Left lung (tissue), 14 donors: Measurements from ENCODE around the gene MCAT. TPM values are rescaled to one million over a fixed set of nuclear protein-coding genes. Genes with fewer than 3 reads are reported as not detected.

Source experiments
- ATAC-seq: fragments of 200-7000 bp; cut with Tn5 transposase; one replicate; pipeline ENCODE4 v1.9.1; 2020; ENCODE audit warnings: moderate library complexity
- DNase-seq, 4 donors: peaks; one replicate each; pipeline ENCODE4 v3.0.0-alpha.2; 2013 to 2020
- H3K27ac ChIP-seq, 2 donors: fragments of 200-600 bp; sonication (generic) in 1 of 2; one replicate each; pipeline versions ENCODE4 v1.5.0 to v1.8.0; 2020 to 2021
- H3K27me3 ChIP-seq, 2 donors: fragments of 200-600 bp; sonication (generic) in 1 of 2; one replicate each; pipeline versions ENCODE4 v1.5.0 to v1.8.0; 2020 to 2021
- H3K36me3 ChIP-seq, 2 donors: fragments of 200-600 bp; sonication (generic) in 1 of 2; one replicate each; pipeline versions ENCODE4 v1.5.0 to v1.8.0; 2020 to 2021
- H3K4me1 ChIP-seq, 2 donors: fragments of 200-600 bp; one replicate each; pipeline ENCODE4 v1.8.0; 2021
- H3K4me3 ChIP-seq, 2 donors: fragments of 200-600 bp; sonication (generic) in 1 of 2; one replicate each; pipeline versions ENCODE4 v1.5.0 to v1.8.0; 2020 to 2021; ENCODE audit warnings: mild to moderate bottlenecking in 1 of 2
- H3K9me3 ChIP-seq, 2 donors: fragments of 200-600 bp; sonication (generic) in 1 of 2; one replicate each; pipeline versions ENCODE4 v1.5.0 to v1.8.0; 2020 to 2021
- CTCF ChIP-seq, 2 donors: fragments of 200-600 bp; sonication (generic) in 1 of 2; IDR thresholded peaks; one replicate each; pipeline versions ENCODE4 v1.5.0 to v1.8.0; 2021; ENCODE audit warnings: antibody characterized with exemption in 2 of 2
- intact Hi-C, 2 donors: fragments of 100-400 bp; cut with DNase I; formaldehyde crosslinking; loops; one replicate each; pipeline versions ENCODE4 v1.11.2 to v1.14.2; 2022
- long read RNA-seq, 12 donors: library from polyadenylated mRNA in 2 of 12; unstranded in 2 of 12; transcript quantifications; one replicate each; pipeline ENCODE4 v2.0.0 and lab custom pipeline, GENCODE V29; 2019 to 2026
- polyA plus RNA-seq, 6 donors: library from polyadenylated mRNA; unstranded; fragments of 120-200 nt; gene quantifications; one replicate each; pipeline ENCODE4 v1.2.1, GENCODE V29; 2013; ENCODE audit not compliant: insufficient read length in 6 of 6
- total RNA-seq, 2 donors: library from RNA; stranded (reverse); fragmentation: NEBNext Ultra II Directional; extraction: Animal tissue kit (Norgen Biotek cat#: 25700); gene quantifications; one replicate each; pipeline ENCODE4 v1.2.1, GENCODE V29; 2021
- donor health status: DM: no; HTN: yes; CAD: no.
- donor health status: DM: no; HTN: no; CAD: no.

The MCAT gene
- total RNA-seq (10 to 100 TPM; 15.0 to 16.6 TPM), polyA plus RNA-seq (10 to 100 TPM; 12.2 to 16.2 (median 15.4) TPM)
- long read RNA-seq, donor 1, transcript MCAT-201 (4 exons, 2,056 nt), result minor isoform, 6 of 389 reads
- long read RNA-seq, donor 1, transcript MCAT-202 (3 exons, 1,134 nt), result major isoform, 11 of 389 reads
- long read RNA-seq, donor 1, partial matches to known transcripts, result 154 of 389 reads
- long read RNA-seq, donor 1, other reads (novel, unspliced or antisense), result 218 of 389 reads
- long read RNA-seq, donor 2, transcript MCAT-201 (4 exons, 2,056 nt), result major isoform, 8 of 12 reads
- long read RNA-seq, donor 2, partial matches to known transcripts, result 0 of 12 reads
- long read RNA-seq, donor 2, other reads (novel, unspliced or antisense), result 0 of 12 reads
- long read RNA-seq, donor 3, transcript MCAT-201 (4 exons, 2,056 nt), result minor isoform, 5 of 12 reads
- long read RNA-seq, donor 3, transcript MCAT-202 (3 exons, 1,134 nt), result major isoform, 7 of 12 reads
- long read RNA-seq, donor 3, partial matches to known transcripts, result 0 of 12 reads
- long read RNA-seq, donor 3, other reads (novel, unspliced or antisense), result 0 of 12 reads
- long read RNA-seq, donor 4, transcript MCAT-202 (3 exons, 1,134 nt), result minor isoform, 7 of 29 reads
- long read RNA-seq, donor 4, transcript MCAT-201 (4 exons, 2,056 nt), result major isoform, 19 of 29 reads
- long read RNA-seq, donor 4, partial matches to known transcripts, result 2 of 29 reads
- long read RNA-seq, donor 4, other reads (novel, unspliced or antisense), result 1 of 29 reads
- long read RNA-seq, donor 5, transcript MCAT-202 (3 exons, 1,134 nt), result minor isoform, 6 of 305 reads
- long read RNA-seq, donor 5, transcript MCAT-201 (4 exons, 2,056 nt), result major isoform, 12 of 305 reads
- long read RNA-seq, donor 5, partial matches to known transcripts, result 122 of 305 reads
- long read RNA-seq, donor 5, other reads (novel, unspliced or antisense), result 164 of 305 reads
- long read RNA-seq, donor 6, transcript MCAT-201 (4 exons, 2,056 nt), result major isoform, 6 of 253 reads
- long read RNA-seq, donor 6, transcript MCAT-202 (3 exons, 1,134 nt), result major isoform, 6 of 253 reads
- long read RNA-seq, donor 6, partial matches to known transcripts, result 241 of 253 reads
- long read RNA-seq, donor 6, other reads (novel, unspliced or antisense), result 0 of 253 reads
- long read RNA-seq, donor 7, transcript MCAT-202 (3 exons, 1,134 nt), result major isoform, 5 of 8 reads
- long read RNA-seq, donor 7, partial matches to known transcripts, result 0 of 8 reads
- long read RNA-seq, donor 7, other reads (novel, unspliced or antisense), result 0 of 8 reads
- long read RNA-seq, donor 8, transcript MCAT-202 (3 exons, 1,134 nt), result major isoform, 6 of 290 reads
- long read RNA-seq, donor 8, partial matches to known transcripts, result 103 of 290 reads
- long read RNA-seq, donor 8, other reads (novel, unspliced or antisense), result 178 of 290 reads
- long read RNA-seq, donor 9, result 0 reads
- long read RNA-seq, donor 10, transcript MCAT-202 (3 exons, 1,134 nt), result minor isoform, 11 of 36 reads
- long read RNA-seq, donor 10, transcript MCAT-201 (4 exons, 2,056 nt), result major isoform, 24 of 36 reads
- long read RNA-seq, donor 10, partial matches to known transcripts, result 0 of 36 reads
- long read RNA-seq, donor 10, other reads (novel, unspliced or antisense), result 1 of 36 reads
- long read RNA-seq, donor 11, transcript MCAT-201 (4 exons, 2,056 nt), result minor isoform, 6 of 21 reads
- long read RNA-seq, donor 11, transcript MCAT-202 (3 exons, 1,134 nt), result major isoform, 13 of 21 reads
- long read RNA-seq, donor 11, partial matches to known transcripts, result 0 of 21 reads
- long read RNA-seq, donor 11, other reads (novel, unspliced or antisense), result 0 of 21 reads
- long read RNA-seq, donor 12, transcript MCAT-201 (4 exons, 2,056 nt), result major isoform, 8 of 14 reads
- long read RNA-seq, donor 12, transcript MCAT-202 (3 exons, 1,134 nt), result minor isoform, 6 of 14 reads
- long read RNA-seq, donor 12, partial matches to known transcripts, result 0 of 14 reads
- long read RNA-seq, donor 12, other reads (novel, unspliced or antisense), result 0 of 14 reads

DNA sequence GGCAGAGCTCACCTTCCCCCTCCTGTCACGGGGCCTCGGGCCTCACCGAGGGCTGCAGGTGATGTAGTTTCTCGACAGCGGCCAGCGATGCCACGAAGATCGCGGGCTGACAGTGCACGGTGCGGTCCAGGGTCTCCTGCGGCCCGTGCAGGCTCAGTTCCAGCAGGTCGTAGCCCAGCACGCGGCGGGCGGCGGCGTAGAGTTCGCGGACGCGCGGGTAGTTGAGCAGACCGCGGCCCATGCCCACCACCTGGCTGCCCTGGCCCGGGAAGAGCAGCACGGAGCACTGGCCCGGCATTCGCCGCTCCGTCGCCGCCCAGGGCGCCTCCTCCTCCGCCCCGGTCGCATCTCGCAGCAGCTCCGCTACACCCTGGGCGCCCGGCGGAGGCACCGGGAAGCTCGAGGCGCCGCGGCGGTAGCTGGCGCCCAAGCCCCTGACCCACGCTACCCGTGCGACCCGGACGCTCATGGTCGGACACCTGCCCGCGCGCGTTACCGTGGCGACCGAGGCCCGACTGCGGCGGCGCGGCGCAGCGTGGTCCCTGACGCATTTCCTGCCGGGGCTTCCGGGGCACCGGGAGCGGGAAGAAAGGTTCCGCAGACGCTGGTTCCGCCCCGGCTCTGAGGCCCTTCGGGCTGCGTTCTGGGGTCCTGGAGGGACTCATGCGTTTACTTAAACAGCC lies at the start of gene MCAT:
Gene MCAT (minus strand): TSS at position 519 of the 683 bp plus-strand sequence. CDS start 50 bp downstream, at position 469.
- no peak for TF ChIP-seq CTCF (IDR thresholded peaks at IDR 0.05)
- intact Hi-C loops, result no loop called here
- peak within 1 kb of the TSS; percentile 49 to 86 for H3K27ac ChIP-seq
- H3K27me3 ChIP-seq, result no peaks in the 10 kb centered on the region
- peaks cover 0 to 29% of the 10 kb centered on the region in 2 donors for H3K36me3 ChIP-seq
- no peaks in the 10 kb centered on the region for H3K9me3 ChIP-seq
- peaks cover 7 to 49% of the 10 kb centered on the region in 2 donors for H3K4me1 ChIP-seq
- DNase-seq (peak; percentile 77 to 97 (median 87)), ATAC-seq (peak; percentile 94)
- H3K4me3 ChIP-seq, result peak within 1 kb of the TSS; percentile 75 to 96

DNA sequence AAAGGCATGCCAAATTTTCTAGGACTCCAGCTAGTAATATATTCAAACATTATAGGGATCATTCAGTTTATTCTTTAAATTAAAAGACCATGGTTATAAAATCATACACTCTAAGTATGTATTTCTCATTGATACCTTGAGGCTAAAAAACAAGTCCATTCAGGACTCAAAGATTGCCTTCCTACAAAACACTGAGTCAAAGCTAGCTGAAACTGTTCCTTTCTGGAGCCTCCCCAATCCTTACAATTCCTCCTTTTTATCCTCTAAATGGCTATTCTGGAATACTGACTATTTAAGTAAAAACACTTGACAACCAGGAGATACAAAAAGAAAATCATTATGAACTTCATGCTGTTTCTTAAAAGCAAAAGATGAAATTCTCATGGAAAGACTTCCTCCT lies 48.6 kb upstream of the MCAT start:
- H3K27me3 ChIP-seq, result no peaks in the 10 kb centered on the region
- H3K36me3 ChIP-seq, result no peaks in the 10 kb centered on the region
- intact Hi-C loops, result no loop called here
- no peak overlapping the region for H3K27ac ChIP-seq
- no peak for TF ChIP-seq CTCF (IDR thresholded peaks at IDR 0.05)
- H3K4me3 ChIP-seq, result no peak overlapping the region
- no peak for ATAC-seq
- no peaks in the 10 kb centered on the region for H3K9me3 ChIP-seq
- no peak for DNase-seq
- H3K4me1 ChIP-seq, result peaks cover 0 to 4% of the 10 kb centered on the region in 2 donors

GRCh38 chr22:43188829-43189545 lies 45.8 kb upstream of the MCAT start:
- intact Hi-C loops, result no loop called here
- H3K27me3 ChIP-seq, result no peaks in the 10 kb centered on the region
- H3K9me3 ChIP-seq, result no peaks in the 10 kb centered on the region
- ATAC-seq, result no peak
- H3K4me3 ChIP-seq, result no peak overlapping the region
- TF ChIP-seq CTCF (IDR thresholded peaks at IDR 0.05), result no peak
- no peak overlapping the region for H3K27ac ChIP-seq
- no peaks in the 10 kb centered on the region for H3K36me3 ChIP-seq
- H3K4me1 ChIP-seq, result peaks cover 10 to 27% of the 10 kb centered on the region in 2 donors
- peak in 1 of 4 donors; percentile 16 for DNase-seq
